ACHN (cell line): ENCODE results near the gene FAM180B.
A peak's percentile ranks its signal among the peaks of the same experiment; 100 is the strongest.

ENCODE experiments used
- DNase-seq: peaks from one replicate; pipeline ENCODE4 v3.0.0-alpha.2; 2015
- in situ Hi-C: cut with HindIII; loops from 2 replicates; pipeline ENCODE4 v1.10.0; 2017; ENCODE audit warnings: low sequenced_read_pairs, low pct_ligation_motif_present, low pct_unique_long_range_greater_than_20kb

Gene FAM180B

GRCh38 chr11:47565340-47566148 lies 20.9 kb upstream of the FAM180B start, which contains the start of gene PTPMT1:
Gene PTPMT1 (plus strand): TSS chr11:47565599. CDS start chr11:47565623, 24 bp downstream.
- in situ Hi-C loops, result no loop called here
- DNase-seq, result peak; percentile 75

- in situ Hi-C loops, result no loop called here
- no peak for DNase-seq
Observed at GRCh38 chr11:47566149-47566698, 20.3 kb upstream of the FAM180B start.

- in situ Hi-C loops, result no loop called here
Observed at GRCh38 chr11:47569646-47570045, 16.8 kb upstream of the FAM180B start.

GRCh38 chr11:47570651-47571356 lies 15.7 kb upstream of the FAM180B start:
- in situ Hi-C loops, result no loop called here
- DNase-seq, result no peak

More at GRCh38 chr11:47569646-47570045, 16.8 kb upstream of the FAM180B start:
- no peak for DNase-seq

- in situ Hi-C loops, result no loop called here
- DNase-seq, result no peak
Observed at GRCh38 chr11:47571357-47571729, 15.1 kb upstream of the FAM180B start.

GRCh38 chr11:47571895-47572294 lies 14.6 kb upstream of the FAM180B start:
- in situ Hi-C loops, result no loop called here
- no peak for DNase-seq

GRCh38 chr11:47572715-47573255 lies 13.7 kb upstream of the FAM180B start:
- in situ Hi-C loops, result no loop called here
- no peak for DNase-seq

GRCh38 chr11:47573321-47573720 lies 13.2 kb upstream of the FAM180B start:
- in situ Hi-C loops, result no loop called here
- no peak for DNase-seq

- in situ Hi-C loops, result no loop called here
- no peak for DNase-seq
Observed at GRCh38 chr11:47577460-47578041, 8.9 kb upstream of the FAM180B start.

GRCh38 chr11:47578524-47579494 lies 7.7 kb upstream of the FAM180B start, which contains the start of the genes KBTBD4 and NDUFS3:
Gene KBTBD4 (minus strand): TSS chr11:47578970. CDS start chr11:47578951, 19 bp downstream.
Gene NDUFS3 (plus strand): TSS chr11:47579074. CDS start chr11:47579092, 18 bp downstream.
- DNase-seq, result peak; percentile 85
- in situ Hi-C loops, result no loop called here

- in situ Hi-C loops, result no loop called here
- no peak for DNase-seq
Observed at GRCh38 chr11:47583844-47584243, 2.6 kb upstream of the FAM180B start.

GRCh38 chr11:47587039-47587716 lies 700 bp downstream of the FAM180B start:
- in situ Hi-C loops, result no loop called here
- DNase-seq, result no peak

- no peak for DNase-seq
- in situ Hi-C loops, result no loop called here
Observed at GRCh38 chr11:47587723-47588326, 1.3 kb downstream of the FAM180B start.

- DNase-seq, result no peak
- in situ Hi-C loops, result no loop called here
Observed at GRCh38 chr11:47589118-47589517, 2.6 kb downstream of the FAM180B start.

GRCh38 chr11:47589584-47589976 lies 3.1 kb downstream of the FAM180B start:
- no peak for DNase-seq
- in situ Hi-C loops, result no loop called here

- no peak for DNase-seq
- in situ Hi-C loops, result no loop called here
Observed at GRCh38 chr11:47589977-47590861, 3.7 kb downstream of the FAM180B start.
